GM12878 (cell line): ENCODE data around the gene CTAG1A. TPM values are rescaled to one million over a fixed set of nuclear protein-coding genes. Genes with fewer than 3 reads are reported as not detected.

ENCODE experiments used
- ATAC-seq: fragments of 200-7000 bp; cut with Tn5 transposase; 3 replicates; pipeline ENCODE4 v1.9.1; 2020; ENCODE audit warnings: mild to moderate bottlenecking, moderate library complexity
- BruUV-seq: library from RNA; stranded (reverse); fragments of 400-500 nt; replicated peaks from 2 replicates; lab custom pipeline; 2021; lab: Mats Ljungman, UMichigan
- CTCF ChIA-PET: fragments of 300-600 bp; sonication (Branson Sonifier 250); formaldehyde crosslinking; extraction: SDS; loops from one replicate; lab custom pipeline; 2021; ENCODE audit warnings: inconsistent platforms; lab: Yijun Ruan, JAX
- POLR2A ChIA-PET: fragments of 350-600 bp; formaldehyde crosslinking; extraction: SDS; loops from one replicate; lab custom pipeline; 2021; ENCODE audit warnings: inconsistent platforms; lab: Charles Lee
- RAD21 ChIA-PET: fragments of 300-600 bp; sonication (Branson Sonifier 250); formaldehyde crosslinking; loops from one replicate; lab custom pipeline; 2023; ENCODE audit warnings: antibody characterized with exemption; ENCODE audit not compliant: unreplicated experiment; lab: Charles Lee
- SMC1A ChIA-PET: fragments of 300-600 bp; sonication (Branson Sonifier 250); formaldehyde crosslinking; loops from one replicate; lab custom pipeline; 2023; ENCODE audit not compliant: unreplicated experiment, uncharacterized antibody; lab: Charles Lee
- DNase-seq: peaks from one replicate; pipeline ENCODE4 v3.0.0-alpha.2; 2011; ENCODE audit warnings: low read depth, low spot score
- FAIRE-seq: peaks from 3 replicates; lab custom pipeline; 2011; peaks lifted over from hg19 to GRCh38; lab: Jason Lieb, UNC
- H2AFZ ChIP-seq: 2 replicates; pipeline ENCODE4 v1.6.0; 2011; ENCODE audit warnings: low read depth, low read length, control low read depth; ENCODE audit not compliant: control insufficient read depth
- H3K27ac ChIP-seq: 2 replicates; pipeline ENCODE4 v1.5.1; 2011; ENCODE audit warnings: control low read depth; ENCODE audit not compliant: control insufficient read depth, insufficient read depth
- H3K27me3 ChIP-seq, 2 experiments: replicated peaks in 1 of 2; 2 replicates each; pipeline versions ENCODE4 v1.6.0 to v1.6.1; 2011; ENCODE audit warnings: low read length in 1 of 2; ENCODE audit not compliant: control insufficient read depth in 2 of 2, insufficient read depth in 2 of 2
- H3K36me3 ChIP-seq, 2 experiments: 2 replicates each; pipeline ENCODE4 v1.5.1; 2011; ENCODE audit warnings: low read length in 1 of 2; ENCODE audit not compliant: control insufficient read depth in 2 of 2, insufficient read depth in 2 of 2
- H3K4me1 ChIP-seq: 2 replicates; pipeline ENCODE4 v1.6.1; 2011; ENCODE audit warnings: mild to moderate bottlenecking, low read length, moderate library complexity, mixed read lengths; ENCODE audit not compliant: control insufficient read depth, insufficient read depth
- H3K4me2 ChIP-seq: 2 replicates; pipeline ENCODE4 v1.6.0; 2011; ENCODE audit warnings: control low read depth; ENCODE audit not compliant: control insufficient read depth, insufficient read depth
- H3K4me3 ChIP-seq: fragments of 200-600 bp; sonication (generic); 2 replicates; pipeline ENCODE4 v1.5.1; 2016
- H3K79me2 ChIP-seq: 2 replicates; pipeline ENCODE4 v1.6.0; 2011; ENCODE audit warnings: low read length; ENCODE audit not compliant: control insufficient read depth, insufficient read depth
- H3K9ac ChIP-seq: 2 replicates; pipeline ENCODE4 v1.8.0; 2011; ENCODE audit warnings: low read length, control low read depth, mixed read lengths; ENCODE audit not compliant: control insufficient read depth, insufficient read depth
- H3K9me3 ChIP-seq: replicated peaks from 3 replicates; pipeline ENCODE4 v1.5.1; 2011; ENCODE audit warnings: mild to moderate bottlenecking, low read length; ENCODE audit not compliant: control insufficient read depth, insufficient read depth
- H4K20me1 ChIP-seq: 2 replicates; pipeline ENCODE4 v1.6.0; 2011; ENCODE audit not compliant: control insufficient read depth, insufficient read depth
- BACH1 ChIP-seq: fragments of 450-650 bp; IDR thresholded peaks from 2 replicates; pipeline ENCODE4 v1.6.1; 2017; ENCODE audit warnings: mild to moderate bottlenecking, borderline replicate concordance
- CHD4 ChIP-seq: fragments of 200-600 bp; sonication (generic); IDR thresholded peaks from 2 replicates; pipeline ENCODE4 v1.6.1; 2016; ENCODE audit warnings: mild to moderate bottlenecking
- CREM ChIP-seq: IDR thresholded peaks from 2 replicates; pipeline ENCODE4 v1.6.1; 2014; ENCODE audit warnings: antibody characterized with exemption, low read depth
- EGR1 ChIP-seq, 2 experiments: IDR thresholded peaks; 1 replicate in 1 of 2; 2 replicates in 1 of 2; pipeline ENCODE4 v1.6.1; 2011 to 2012; ENCODE audit warnings: low read depth in 2 of 2, low read length in 2 of 2, borderline replicate concordance in 1 of 2, mild to moderate bottlenecking in 1 of 2, moderate library complexity in 1 of 2
- KDM1A ChIP-seq: fragments of 200-600 bp; sonication (generic); IDR thresholded peaks from 2 replicates; pipeline ENCODE4 v1.6.1; 2016; ENCODE audit warnings: borderline replicate concordance
- MYC ChIP-seq: IDR thresholded peaks from 2 replicates; pipeline ENCODE4 v1.6.1; 2011; ENCODE audit warnings: mild to moderate bottlenecking, low read length, moderate library complexity, inconsistent platforms; ENCODE audit not compliant: insufficient read depth, insufficient replicate concordance, insufficient read length, severe bottlenecking
- NFYB ChIP-seq: IDR thresholded peaks from 2 replicates; pipeline ENCODE4 v1.6.1; 2011; ENCODE audit warnings: low read depth, mild to moderate bottlenecking, low read length, improper control_type of control experiment, moderate library complexity; ENCODE audit not compliant: insufficient read depth
- SUZ12 ChIP-seq: fragments of 200-600 bp; sonication (generic); IDR thresholded peaks from one replicate; pipeline ENCODE4 v1.6.1; 2018; ENCODE audit warnings: antibody characterized with exemption, mild to moderate bottlenecking; ENCODE audit not compliant: unreplicated experiment
- YY1 ChIP-seq: IDR thresholded peaks from 2 replicates; pipeline ENCODE4 v1.6.1; 2011; ENCODE audit warnings: low read depth, mild to moderate bottlenecking, low read length
- ZBED1 ChIP-seq: IDR thresholded peaks from 2 replicates; pipeline ENCODE4 v1.6.1; 2016; ENCODE audit warnings: borderline replicate concordance
- ZNF384 ChIP-seq: IDR thresholded peaks from 2 replicates; pipeline ENCODE4 v1.6.1; 2012; ENCODE audit warnings: low read depth, mild to moderate bottlenecking, low read length, improper control_type of control experiment, borderline replicate concordance
- ZSCAN29 ChIP-seq: fragments of 450-650 bp; IDR thresholded peaks from 2 replicates; pipeline ENCODE4 v1.6.1; 2017; ENCODE audit warnings: mild to moderate bottlenecking, moderate library complexity
- WGBS: methylation state at CpG from one replicate; pipeline ENCODE4 v1.1.6; 2016; ENCODE audit warnings: low lambda C conversion rate; ENCODE audit not compliant: insufficient replicate concordance, insufficient coverage; ENCODE audit errors: missing lambda C conversion rate; 5-methylcytosine and 5-hydroxymethylcytosine counted together
- in situ Hi-C: fragments of 300-500 bp; cut with MboI; formaldehyde crosslinking; loops from 9 replicates; pipeline ENCODE4 v1.14.3; 2018; ENCODE audit warnings: mixed read lengths
- intact Hi-C: fragments of 100-400 bp; cut with micrococcal nuclease; formaldehyde crosslinking; loops from one replicate; pipeline ENCODE4 v1.14.2; 2022; ENCODE audit not compliant: unreplicated experiment
- polyA plus RNA-seq, 11 experiments: library from polyadenylated mRNA; depleted of rRNA in 4 of 11; unstranded in 6 of 11; stranded (reverse) in 5 of 11; fragments of >200 nt; fragmentation: Nextera tagmentation in 4 of 11; fragmentation: Illumina TruSeq in 1 of 11; extraction: Ambion mirVana in 4 of 11; extraction: Trizol in 1 of 11; gene quantifications; 1 replicate in 1 of 11; 2 replicates in 10 of 11; pipeline versions ENCODE4 v1.2.1 to v1.2.3, GENCODE V29; 2011 to 2016; ENCODE audit warnings: inconsistent platforms in 2 of 11, missing spikeins in 2 of 11, low read depth in 1 of 11
- total RNA-seq, 4 experiments: library from RNA; depleted of rRNA in 3 of 4; stranded (reverse); fragments of >200 nt in 3 of 4; fragmentation: Illumina TruSeq in 1 of 4; extraction: Trizol in 1 of 4; gene quantifications; 2 replicates each; pipeline versions ENCODE4 v1.2.1 to v1.2.3, GENCODE V29; 2013 to 2021
- TF ChIP-seq, protein P1 (sequence below): fragments of 450-650 bp; IDR thresholded peaks from 2 replicates; pipeline ENCODE4 v1.6.1; 2018; ENCODE audit warnings: mild to moderate bottlenecking, low read depth, moderate library complexity; ENCODE audit not compliant: partially characterized antibody
- TF ChIP-seq, protein P2 (sequence below): fragments of 450-650 bp; formaldehyde crosslinking; IDR thresholded peaks from 2 replicates; pipeline ENCODE4 v1.4.0; 2022; ENCODE audit warnings: mild to moderate bottlenecking, moderate library complexity
- TF ChIP-seq, protein P3 (sequence below): fragments of 450-650 bp; IDR thresholded peaks from 2 replicates; pipeline ENCODE4 v1.6.1; 2016; ENCODE audit warnings: mild to moderate bottlenecking

Gene CTAG1A
- total and polyA plus RNA-seq, 10 of the 15 experiments (the other 5 are each of a cell fraction or from before 2014, with no cell fraction given), result not detected

DNA sequence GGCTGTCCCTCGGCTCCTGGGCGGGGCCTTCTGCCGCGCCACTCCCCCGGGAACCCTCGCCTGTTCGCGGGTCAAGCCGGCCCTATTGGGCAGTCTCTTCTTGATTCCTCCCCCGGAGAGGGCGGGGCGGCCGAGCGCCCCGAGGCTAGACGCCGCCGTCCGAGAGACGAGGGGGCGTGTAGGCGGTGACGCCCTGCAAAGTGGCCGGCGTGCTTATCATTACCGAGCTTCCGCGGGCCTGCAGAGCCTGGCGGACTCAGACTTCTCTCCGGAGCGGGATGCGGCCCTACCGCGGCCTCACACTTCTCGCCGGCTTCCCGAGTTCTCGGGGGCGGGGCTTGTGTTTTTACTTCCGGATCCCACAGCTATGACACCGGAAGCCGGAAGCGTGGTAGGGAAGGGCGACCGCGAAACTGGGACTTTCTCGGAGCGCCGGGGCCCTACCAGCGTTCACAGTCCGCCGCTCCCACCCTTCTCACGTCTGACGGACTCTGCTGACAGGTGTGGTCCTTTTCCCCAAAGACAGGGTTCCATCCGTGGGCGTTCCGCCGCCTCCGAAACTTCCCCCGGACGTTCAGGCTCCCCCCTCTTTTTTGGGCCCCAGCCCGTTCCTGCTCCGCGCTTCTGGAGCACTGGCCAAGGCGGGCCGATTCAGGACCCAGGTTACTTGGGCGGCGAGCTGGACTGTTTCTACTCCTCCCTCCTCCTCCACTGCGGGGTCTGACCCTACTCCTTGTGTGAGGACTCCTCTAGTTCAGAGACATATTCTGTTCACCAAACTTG is 37.5 kb upstream of the CTAG1A start, which contains the start of gene IKBKG:
TSS of gene IKBKG (plus strand) at position 376 of the 783 bp plus-strand sequence. CDS start 4,383 bp downstream, outside the sequence.
- POLR2A ChIA-PET, result interaction anchor here (0.6 to 0.8 kb wide), 2 partner anchors 485 to 688 kb away, joined by 3 to 4 read pairs; no protein-coding TSS in a partner anchor
- peak within 1 kb of the TSS; percentile 80 for H2AFZ ChIP-seq
- CTCF ChIA-PET, result interaction anchor here (0.8 kb wide), 1 partner anchor 174 kb away, joined by 4 read pairs; no protein-coding TSS in a partner anchor
- peaks cover 30% of the 10 kb centered on the region for H3K79me2 ChIP-seq
- FAIRE-seq (no peak), DNase-seq (peak; percentile 57), ATAC-seq (peak; percentile 89)
- SMC1A ChIA-PET, result no interaction called here
- peak within 1 kb of the TSS; percentile 86 for H3K4me2 ChIP-seq
- H3K9me3 ChIP-seq, result no peaks in the 10 kb centered on the region; the same call in 2 of the 3 replicates
- peak within 1 kb of the TSS; percentile 72 for H3K4me3 ChIP-seq
- peak within 1 kb of the TSS; percentile 70 for H3K9ac ChIP-seq
- RAD21 ChIA-PET, result no interaction called here
- WGBS, result 36% methylated on average over 67 of the region's 69 CpGs
- H3K27me3 ChIP-seq, result no peaks in the 10 kb centered on the region
- H3K36me3 ChIP-seq, result no peaks in the 10 kb centered on the region
- peak within 1 kb of the TSS; percentile 65 for H3K27ac ChIP-seq
- BruUV-seq, result no TSS peak
- in situ Hi-C loops (loop anchor here (10.0 to 25.0 kb wide), 2 partner anchors 287 to 410 kb away; partner anchors contain the start of genes OPN1LW and SMIM9), intact Hi-C loops (no loop called here)
- no peaks in the 10 kb centered on the region for H4K20me1 ChIP-seq
- peaks cover 14% of the 10 kb centered on the region for H3K4me1 ChIP-seq
- TF ChIP-seq ZNF384 (no peak), CHD4 (no peak), YY1 (no peak), MYC (no peak), NFYB (0 out of 2 replicates have a peak, but pooled peaks have one; percentile 32), KDM1A (no peak), EGR1 (IDR thresholded peaks at IDR 0.05; ENCODE audit: borderline replicate concordance in 1 of 2, low read depth in 2 of 2, low read length in 2 of 2) (peak in 1 of 2 experiments; percentile 69; a peak in 2 of 3 replicates), SUZ12 (no peak), ZSCAN29 (no peak), BACH1 (no peak), ZBED1 (no peak), CREM (no peak)
- TF ChIP-seq, protein P1, sequence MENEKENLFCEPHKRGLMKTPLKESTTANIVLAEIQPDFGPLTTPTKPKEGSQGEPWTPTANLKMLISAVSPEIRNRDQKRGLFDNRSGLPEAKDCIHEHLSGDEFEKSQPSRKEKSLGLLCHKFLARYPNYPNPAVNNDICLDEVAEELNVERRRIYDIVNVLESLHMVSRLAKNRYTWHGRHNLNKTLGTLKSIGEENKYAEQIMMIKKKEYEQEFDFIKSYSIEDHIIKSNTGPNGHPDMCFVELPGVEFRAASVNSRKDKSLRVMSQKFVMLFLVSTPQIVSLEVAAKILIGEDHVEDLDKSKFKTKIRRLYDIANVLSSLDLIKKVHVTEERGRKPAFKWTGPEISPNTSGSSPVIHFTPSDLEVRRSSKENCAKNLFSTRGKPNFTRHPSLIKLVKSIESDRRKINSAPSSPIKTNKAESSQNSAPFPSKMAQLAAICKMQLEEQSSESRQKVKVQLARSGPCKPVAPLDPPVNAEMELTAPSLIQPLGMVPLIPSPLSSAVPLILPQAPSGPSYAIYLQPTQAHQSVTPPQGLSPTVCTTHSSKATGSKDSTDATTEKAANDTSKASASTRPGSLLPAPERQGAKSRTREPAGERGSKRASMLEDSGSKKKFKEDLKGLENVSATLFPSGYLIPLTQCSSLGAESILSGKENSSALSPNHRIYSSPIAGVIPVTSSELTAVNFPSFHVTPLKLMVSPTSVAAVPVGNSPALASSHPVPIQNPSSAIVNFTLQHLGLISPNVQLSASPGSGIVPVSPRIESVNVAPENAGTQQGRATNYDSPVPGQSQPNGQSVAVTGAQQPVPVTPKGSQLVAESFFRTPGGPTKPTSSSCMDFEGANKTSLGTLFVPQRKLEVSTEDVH, result peak; percentile 86
- TF ChIP-seq, protein P2, sequence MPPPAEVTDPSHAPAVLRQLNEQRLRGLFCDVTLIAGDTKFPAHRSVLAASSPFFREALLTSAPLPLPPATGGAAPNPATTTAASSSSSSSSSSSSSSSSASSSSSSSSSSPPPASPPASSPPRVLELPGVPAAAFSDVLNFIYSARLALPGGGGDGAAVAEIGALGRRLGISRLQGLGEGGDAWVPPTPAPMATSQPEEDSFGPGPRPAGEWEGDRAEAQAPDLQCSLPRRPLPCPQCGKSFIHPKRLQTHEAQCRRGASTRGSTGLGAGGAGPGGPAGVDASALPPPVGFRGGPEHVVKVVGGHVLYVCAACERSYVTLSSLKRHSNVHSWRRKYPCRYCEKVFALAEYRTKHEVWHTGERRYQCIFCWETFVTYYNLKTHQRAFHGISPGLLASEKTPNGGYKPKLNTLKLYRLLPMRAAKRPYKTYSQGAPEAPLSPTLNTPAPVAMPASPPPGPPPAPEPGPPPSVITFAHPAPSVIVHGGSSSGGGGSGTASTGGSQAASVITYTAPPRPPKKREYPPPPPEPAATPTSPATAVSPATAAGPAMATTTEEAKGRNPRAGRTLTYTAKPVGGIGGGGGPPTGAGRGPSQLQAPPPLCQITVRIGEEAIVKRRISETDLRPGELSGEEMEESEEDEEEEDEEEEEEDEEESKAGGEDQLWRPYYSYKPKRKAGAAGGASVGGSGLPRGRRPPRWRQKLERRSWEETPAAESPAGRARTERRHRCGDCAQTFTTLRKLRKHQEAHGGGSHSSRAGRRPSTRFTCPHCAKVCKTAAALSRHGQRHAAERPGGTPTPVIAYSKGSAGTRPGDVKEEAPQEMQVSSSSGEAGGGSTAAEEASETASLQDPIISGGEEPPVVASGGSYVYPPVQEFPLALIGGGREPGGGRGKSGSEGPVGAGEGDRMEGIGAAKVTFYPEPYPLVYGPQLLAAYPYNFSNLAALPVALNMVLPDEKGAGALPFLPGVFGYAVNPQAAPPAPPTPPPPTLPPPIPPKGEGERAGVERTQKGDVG, result no peak
- TF ChIP-seq, protein P3, sequence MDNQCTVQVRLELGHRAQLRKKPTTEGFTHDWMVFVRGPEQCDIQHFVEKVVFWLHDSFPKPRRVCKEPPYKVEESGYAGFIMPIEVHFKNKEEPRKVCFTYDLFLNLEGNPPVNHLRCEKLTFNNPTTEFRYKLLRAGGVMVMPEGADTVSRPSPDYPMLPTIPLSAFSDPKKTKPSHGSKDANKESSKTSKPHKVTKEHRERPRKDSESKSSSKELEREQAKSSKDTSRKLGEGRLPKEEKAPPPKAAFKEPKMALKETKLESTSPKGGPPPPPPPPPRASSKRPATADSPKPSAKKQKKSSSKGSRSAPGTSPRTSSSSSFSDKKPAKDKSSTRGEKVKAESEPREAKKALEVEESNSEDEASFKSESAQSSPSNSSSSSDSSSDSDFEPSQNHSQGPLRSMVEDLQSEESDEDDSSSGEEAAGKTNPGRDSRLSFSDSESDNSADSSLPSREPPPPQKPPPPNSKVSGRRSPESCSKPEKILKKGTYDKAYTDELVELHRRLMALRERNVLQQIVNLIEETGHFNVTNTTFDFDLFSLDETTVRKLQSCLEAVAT, result peak; percentile 46; the same call in 1 of the 2 replicates
